Skin epidermis (tissue), 12 donors: Measurements from ENCODE around the gene ELMOD1.

Experiments
- H3K27ac ChIP-seq, 21 experiments: fragments of 200-600 bp; sonication (generic) in 11 of 21; one replicate each; pipeline ENCODE4 v1.5.0; 2020; ENCODE audit warnings: mild to moderate bottlenecking in 3 of 21, inconsistent platforms in 2 of 21, moderate library complexity in 2 of 21
- H3K4me3 ChIP-seq, 7 experiments: fragments of 200-600 bp; sonication (generic) in 2 of 7; one replicate each; pipeline ENCODE4 v1.5.0; 2020; ENCODE audit warnings: inconsistent platforms in 2 of 7, mild to moderate bottlenecking in 2 of 7, moderate library complexity in 1 of 7

The ELMOD1 gene

DNA sequence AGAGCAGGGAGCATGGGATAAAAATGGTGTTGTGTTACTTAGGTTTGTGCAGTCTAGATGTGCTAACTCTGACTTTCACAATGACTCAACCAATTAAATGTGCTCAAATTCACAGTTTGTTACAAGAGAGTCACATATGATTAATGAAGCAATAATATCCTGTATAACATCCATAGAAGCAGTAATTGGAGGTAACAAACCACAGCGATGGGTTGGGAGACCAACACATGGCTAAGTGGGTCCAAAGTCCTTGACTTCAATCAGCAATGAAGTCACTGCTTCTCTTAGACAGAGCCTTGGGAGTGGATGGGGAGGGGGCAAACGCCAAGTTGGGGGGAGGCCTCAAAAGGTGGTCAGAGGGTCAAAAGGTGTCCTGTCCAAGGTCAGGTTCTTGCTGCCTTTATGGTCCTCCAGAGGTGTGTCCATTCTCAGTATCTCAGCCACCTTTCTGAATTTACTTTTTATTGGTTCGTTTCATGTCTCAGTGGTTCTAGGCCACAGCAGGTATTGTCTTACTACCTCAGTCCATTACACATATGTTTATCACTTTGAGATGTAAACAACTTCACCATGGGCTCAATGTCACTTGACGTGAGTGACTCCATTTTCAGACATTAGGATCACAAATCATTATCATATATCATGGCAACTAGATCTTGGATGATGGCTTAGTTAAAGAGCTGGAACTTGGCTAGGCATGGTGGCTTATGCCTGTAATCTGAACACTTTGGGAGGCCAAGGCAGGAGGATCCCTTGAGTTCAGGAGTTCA, 88.5 kb downstream of the ELMOD1 start:
- Histone ChIP-seq H3K27ac (no peak overlapping the region), H3K4me3 (no peak overlapping the region)

DNA sequence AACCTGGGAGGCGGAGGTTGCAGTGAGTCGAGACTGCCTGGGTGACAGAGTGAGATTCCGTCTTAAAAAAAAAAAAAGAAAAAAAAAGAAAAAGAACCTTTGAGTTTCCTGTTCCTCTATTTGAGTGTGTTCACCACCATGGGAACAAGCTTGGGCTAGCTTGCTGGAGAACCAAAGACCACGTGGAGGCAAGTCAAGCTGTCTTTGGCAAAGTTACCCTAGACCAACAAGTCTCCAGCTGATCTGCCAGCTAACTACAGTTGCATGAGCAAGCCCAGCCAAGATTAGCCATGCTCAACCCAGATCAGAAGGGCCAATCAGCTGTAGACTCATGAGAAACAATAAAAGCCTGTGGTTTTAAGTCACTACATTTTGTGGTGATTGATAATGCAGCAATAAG, 91.2 kb downstream of the ELMOD1 start:
- peak overlapping the region in 1 of 21 experiments; percentile 34 for H3K27ac ChIP-seq
- H3K4me3 ChIP-seq, result no peak overlapping the region

DNA sequence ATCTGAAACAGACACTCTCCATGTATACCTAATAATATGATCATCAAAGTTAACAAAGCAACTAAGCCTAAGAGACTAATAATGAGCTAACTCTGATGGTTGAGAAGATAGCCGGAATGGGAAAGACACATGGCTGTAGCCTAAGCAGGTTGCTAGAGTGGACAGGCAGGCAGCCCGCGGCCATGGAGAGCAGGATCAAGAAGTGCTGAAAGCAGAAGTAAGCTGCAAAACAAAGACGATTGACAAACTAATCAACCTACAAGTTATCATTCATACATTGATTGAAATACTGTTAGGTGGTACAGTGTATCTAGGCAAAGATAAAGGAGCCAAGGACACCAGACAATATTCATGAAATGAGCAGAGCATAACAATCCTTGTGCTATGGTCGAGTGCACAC, 91.6 kb downstream of the ELMOD1 start:
- Histone ChIP-seq H3K27ac (no peak overlapping the region), H3K4me3 (no peak overlapping the region)

GRCh38 chr11:107683061-107683460, 92.1 kb downstream of the ELMOD1 start:
- Histone ChIP-seq H3K4me3 (no peak overlapping the region), H3K27ac (no peak overlapping the region)

GRCh38 chr11:107683807-107684206, 92.9 kb downstream of the ELMOD1 start:
- no peak overlapping the region for H3K27ac ChIP-seq
- no peak overlapping the region for H3K4me3 ChIP-seq

DNA sequence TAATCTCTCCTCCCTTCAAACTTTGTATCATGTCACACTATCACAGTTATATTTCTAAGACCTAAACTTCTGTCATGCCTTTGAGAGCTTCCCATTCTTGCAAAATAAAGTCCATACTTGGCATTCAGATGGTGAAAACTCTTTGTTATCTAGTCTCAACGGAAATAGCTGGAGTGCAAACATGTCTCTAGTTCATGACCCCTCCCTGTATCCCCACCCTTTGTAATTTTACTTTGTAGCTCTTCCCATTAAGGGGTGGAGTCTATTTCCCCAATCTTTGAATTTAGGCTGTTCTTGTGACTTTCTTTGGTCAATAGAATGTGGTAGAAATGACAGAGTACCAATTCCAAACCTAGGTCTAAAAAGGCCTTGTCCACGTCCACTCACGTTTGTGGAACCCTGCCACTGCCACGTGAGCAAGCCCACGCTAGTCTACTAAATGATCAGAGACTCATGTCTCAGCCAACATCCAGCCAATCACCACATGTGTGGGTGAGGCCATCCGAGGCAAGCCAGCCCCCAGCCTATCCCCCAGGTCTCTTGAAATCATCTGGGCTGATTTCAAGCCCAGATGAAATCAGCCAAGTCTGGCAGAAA, 97.5 kb downstream of the ELMOD1 start:
- Histone ChIP-seq H3K27ac (no peak overlapping the region), H3K4me3 (no peak overlapping the region)

DNA sequence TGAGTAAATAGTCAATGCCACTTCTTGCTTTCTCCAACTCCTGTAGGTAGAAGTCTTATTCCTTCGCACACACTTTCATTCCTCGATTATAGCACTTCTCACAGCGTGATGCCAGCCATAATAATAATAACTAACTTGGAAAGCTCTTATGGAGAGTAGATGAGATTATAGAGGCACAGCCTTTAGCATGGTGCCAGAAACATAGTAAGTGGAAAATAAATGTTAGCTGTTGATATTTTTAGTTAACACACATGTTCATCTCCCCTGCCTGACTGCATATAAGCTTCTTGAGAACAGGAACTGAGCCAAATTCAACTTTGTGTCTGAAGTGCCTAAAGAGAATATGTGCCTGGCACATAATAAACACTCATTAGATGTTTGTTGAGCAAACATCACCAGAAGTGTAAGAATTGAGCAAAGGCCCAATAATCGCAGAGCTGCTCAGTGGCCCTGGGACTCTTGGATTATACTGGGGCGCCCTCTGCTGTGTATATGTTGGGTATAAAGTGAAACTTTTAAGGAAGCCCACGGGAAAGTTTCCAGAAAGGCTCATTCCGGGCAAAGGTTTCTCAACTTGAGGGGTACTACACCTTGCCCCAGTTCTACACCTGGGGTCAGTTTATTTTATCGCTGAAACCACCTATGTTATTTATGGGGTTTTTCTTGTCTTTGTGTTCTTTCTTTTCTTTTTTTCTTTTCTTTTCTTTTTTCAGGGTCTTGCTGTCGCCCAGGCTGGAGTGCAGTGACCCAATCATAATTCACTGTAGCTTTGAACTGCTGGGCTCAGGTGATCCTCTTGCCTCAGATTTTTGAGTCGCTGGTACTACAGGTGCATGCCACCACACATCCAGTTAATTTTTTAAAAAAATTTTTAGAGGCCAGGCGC, 98.6 kb downstream of the ELMOD1 start:
- Histone ChIP-seq H3K27ac (no peak overlapping the region), H3K4me3 (no peak overlapping the region)

- H3K4me3 ChIP-seq, result no peak overlapping the region
- no peak overlapping the region for H3K27ac ChIP-seq
These were observed 100.2 kb downstream of the ELMOD1 start for GRCh38 chr11:107691000-107691750.

DNA sequence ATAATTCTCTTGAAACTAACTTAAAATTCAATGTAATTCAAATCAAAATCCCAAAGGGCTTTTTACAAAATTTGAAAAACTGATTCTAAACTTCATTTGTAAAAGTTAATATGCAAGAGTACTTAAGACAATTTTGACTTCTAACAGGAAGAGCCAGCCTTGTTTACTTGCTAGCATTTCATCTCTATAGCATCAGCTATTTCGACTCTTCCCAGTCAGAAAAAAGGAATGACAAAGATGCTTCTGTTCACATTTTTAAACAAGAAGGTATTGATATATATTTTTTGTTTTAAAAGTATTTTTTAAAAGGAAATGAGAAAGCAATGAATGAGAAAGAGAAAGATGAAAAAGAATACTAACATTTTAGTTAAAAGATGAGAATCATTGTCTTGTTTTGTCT, 104.5 kb downstream of the ELMOD1 start:
- Histone ChIP-seq H3K4me3 (no peak overlapping the region), H3K27ac (no peak overlapping the region)

DNA sequence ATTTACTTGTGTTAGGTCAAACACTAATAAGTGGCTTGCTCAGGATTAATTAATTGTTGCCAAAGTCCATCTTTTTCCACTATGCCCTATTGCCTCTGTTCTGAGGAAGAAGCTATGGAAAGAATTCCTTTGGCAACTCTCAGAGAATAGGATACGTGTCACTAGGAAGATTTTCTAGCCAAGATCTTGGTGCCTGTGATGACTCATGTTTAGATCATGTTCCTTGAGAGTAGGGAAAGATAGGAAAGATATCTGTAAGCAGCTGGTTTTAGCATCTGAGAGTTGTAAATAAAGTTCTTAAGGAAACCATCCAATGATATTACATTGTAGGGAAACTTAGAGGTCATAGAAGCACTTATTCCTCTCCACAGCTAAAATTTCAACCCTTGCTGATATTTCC, 105.2 kb downstream of the ELMOD1 start:
- H3K27ac ChIP-seq, result no peak overlapping the region
- H3K4me3 ChIP-seq, result no peak overlapping the region

GRCh38 chr11:107697291-107697690, 106.3 kb downstream of the ELMOD1 start:
- Histone ChIP-seq H3K27ac (no peak overlapping the region), H3K4me3 (no peak overlapping the region)

GRCh38 chr11:107699371-107700285, 108.7 kb downstream of the ELMOD1 start:
- H3K4me3 ChIP-seq, result no peak overlapping the region
- no peak overlapping the region for H3K27ac ChIP-seq

- H3K27ac ChIP-seq, result no peak overlapping the region
- H3K4me3 ChIP-seq, result no peak overlapping the region
These were observed 111.2 kb downstream of the ELMOD1 start for GRCh38 chr11:107702109-107702660.

DNA sequence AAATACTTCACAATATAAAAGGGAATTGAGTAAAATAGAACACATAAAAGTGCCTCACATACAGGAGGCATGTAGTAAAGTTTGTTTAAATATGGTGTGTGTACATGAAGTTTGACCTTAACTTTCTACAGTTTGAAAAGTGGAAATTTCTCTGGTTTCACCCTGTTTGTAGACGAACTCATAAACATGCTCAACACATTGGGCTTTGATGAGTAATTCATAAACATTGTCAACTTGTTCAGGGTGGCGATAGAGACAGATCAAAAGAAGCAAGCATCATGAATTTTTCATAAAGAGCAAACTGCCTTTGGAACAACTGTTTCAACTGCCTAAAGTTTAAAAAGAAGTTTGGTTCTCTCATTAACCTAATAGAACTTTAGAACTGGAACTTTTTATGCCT, 111.8 kb downstream of the ELMOD1 start:
- Histone ChIP-seq H3K4me3 (no peak overlapping the region), H3K27ac (no peak overlapping the region)

GRCh38 chr11:107704451-107704850, 113.5 kb downstream of the ELMOD1 start:
- Histone ChIP-seq H3K4me3 (no peak overlapping the region), H3K27ac (no peak overlapping the region)

DNA sequence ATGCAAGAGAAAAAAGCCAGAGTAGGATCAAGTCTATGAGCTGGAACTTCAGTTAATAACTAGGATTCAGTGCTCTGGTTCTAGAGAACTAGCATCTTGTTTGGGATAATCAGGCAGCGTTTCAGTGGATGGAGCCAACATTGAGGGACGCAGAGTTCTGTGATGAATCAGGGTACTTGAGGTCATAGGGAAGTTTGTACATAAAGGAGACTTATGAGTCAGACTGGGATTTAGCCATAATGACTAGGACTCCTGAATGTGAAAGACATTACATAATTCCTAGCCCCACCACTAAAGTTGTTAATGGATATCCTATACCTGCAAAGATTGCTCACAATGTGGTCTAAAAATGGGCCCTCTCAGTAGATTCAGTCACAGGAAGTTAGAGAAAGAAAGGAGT, 114.1 kb downstream of the ELMOD1 start:
- Histone ChIP-seq H3K4me3 (no peak overlapping the region), H3K27ac (no peak overlapping the region)

GRCh38 chr11:107706531-107706930, 115.6 kb downstream of the ELMOD1 start:
- H3K27ac ChIP-seq, result no peak overlapping the region

GRCh38 chr11:107707215-107707671, 116.3 kb downstream of the ELMOD1 start:
- H3K4me3 ChIP-seq, result no peak overlapping the region

More at GRCh38 chr11:107706531-107706930, 115.6 kb downstream of the ELMOD1 start:
- H3K4me3 ChIP-seq, result no peak overlapping the region

GRCh38 chr11:107707807-107708206, 116.9 kb downstream of the ELMOD1 start:
- no peak overlapping the region for H3K4me3 ChIP-seq
- no peak overlapping the region for H3K27ac ChIP-seq

More at GRCh38 chr11:107707215-107707671, 116.3 kb downstream of the ELMOD1 start:
- no peak overlapping the region for H3K27ac ChIP-seq
